ENCODE results near the gene MFSD2A.
"Not testable (repeated sequence)": the region's sequence is repeated elsewhere in the genome, so short reads cannot be mapped to it uniquely, and the experiment has no call there.

The MFSD2A gene

DNA sequence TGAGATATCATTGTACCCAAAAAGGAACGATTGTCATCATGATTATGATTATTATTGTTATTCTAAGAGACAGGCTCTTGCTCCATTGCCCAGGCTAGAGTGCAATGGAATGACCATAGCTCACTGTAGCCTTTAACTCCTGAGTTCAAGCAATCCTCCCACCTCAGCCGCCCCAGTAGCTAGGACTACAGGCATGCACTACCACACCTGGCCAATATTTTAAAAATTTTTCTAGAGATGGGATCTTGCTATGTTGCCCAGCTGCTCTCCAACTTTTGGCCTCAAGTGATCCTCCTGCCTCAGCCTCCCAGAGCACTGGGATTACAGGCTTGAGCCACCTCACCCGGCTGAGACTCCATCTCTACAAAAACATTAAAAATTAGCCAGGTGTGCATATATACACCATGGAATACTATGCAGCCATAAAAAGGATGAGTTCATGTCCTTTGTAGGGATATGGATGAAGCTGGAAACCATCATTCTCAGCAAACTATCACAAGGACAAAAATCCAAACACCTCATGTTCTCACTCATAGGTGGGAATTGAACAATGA lies 52.6 kb downstream of the MFSD2A start:
- not testable (repeated sequence) for DNase-seq

DNA sequence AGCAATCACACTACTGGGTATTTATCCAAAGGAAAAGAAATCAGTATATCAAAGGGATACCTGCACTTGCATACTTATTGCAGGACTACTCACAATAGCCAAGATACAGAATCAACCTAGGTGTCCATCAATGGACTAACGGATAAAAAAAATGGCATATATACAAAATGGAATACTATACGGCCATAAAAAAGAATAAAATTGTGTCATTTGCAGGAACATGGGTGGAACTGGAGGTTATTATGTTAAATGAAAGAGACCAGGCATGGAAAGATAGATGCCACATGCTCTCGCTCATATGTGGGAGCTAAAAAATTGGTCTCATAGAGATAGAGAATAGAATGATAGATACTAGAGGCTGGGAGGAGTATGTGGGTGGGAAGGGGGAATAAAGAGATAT lies 56.3 kb downstream of the MFSD2A start:
- no peak for DNase-seq

DNA sequence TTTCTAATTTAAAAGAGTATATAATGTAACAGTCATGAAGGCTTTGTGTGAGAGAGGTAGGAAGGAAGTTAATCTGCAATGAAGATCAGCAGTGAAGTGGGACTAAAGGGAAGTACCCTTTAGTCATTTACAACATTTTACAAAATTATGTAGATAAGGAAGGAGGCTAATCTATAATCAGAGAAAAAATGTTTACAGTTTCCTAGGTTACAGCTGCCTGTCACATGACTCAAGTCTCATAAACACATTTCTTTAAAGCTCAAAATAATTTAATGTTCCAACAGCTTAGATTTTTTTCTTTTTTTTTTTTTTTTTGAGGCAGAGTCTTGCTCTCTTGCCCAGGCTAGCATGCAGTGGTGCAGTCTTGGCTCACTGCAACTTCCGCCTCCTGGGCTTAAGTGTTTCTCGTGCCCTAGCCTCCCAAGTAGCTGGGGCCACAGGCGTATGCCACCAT lies 59.3 kb downstream of the MFSD2A start:
- peak in 1 of 2 donors; percentile 43 for DNase-seq

DNA sequence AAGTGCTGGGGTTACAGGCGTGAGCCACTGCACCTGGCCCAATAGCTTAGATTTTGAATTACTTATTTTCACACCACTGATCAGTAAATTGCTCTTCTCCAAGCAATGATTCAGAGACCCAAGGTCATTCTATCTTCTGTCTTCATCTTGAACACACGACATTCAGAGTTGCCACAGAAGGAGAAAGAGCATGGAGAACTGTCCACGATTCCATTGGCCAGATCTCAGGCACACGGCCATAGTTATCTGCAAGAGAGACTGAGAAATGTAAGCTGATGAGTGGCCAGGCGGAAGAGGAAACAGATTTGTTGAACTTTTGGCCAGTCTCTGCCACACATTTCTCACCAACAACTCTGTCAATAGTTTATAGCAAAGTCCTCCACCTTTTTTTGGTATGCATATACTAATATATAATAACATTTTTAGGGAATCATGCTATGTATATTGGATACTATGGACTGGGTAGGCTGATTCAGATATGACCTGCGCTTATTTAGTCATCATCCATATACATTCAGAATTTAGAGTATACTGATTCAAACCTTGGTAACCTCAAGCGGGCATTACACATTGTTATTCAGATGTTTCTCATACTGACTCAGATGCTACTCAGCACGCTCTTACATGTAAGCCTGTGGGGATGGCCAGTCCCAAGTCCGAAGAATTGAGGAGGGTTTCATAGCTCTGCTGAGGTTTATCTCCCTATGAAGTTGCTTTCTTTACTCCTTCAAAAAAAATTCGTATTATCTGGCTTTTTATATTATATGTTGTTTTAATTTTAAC lies 60.1 kb downstream of the MFSD2A start:
- DNase-seq: no peak

DNA sequence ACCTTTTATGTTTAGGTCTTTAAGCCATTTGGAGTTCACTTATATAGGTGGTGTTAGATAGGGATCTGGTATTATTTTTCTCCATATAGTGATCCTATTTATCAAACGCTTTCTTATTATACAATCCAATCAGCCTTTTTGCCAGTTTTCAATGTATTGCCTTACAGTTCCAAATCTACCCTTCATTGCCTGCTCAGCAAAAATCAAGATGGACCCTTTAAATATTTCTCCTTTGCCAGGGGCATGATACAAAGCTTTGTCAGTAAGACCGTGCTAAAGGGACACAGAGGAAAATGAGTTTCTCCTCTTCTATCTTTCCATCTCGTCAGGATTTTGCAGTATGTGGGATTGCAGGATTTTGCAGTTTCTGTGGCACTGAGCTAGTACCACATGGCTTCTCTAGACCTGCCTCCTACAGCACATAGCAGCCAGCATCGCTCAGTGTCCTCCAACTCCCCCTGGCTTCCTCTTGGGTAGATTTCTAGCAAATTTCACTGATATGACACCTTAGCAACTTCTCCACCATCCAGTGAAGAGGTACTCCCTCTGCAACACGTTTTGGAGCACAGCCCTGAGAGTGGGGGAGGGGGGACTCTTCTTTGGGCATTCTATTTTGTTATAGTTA lies 63.1 kb downstream of the MFSD2A start:
- no peak for DNase-seq

All from CD4-positive, alpha-beta T cell treated with Interleukin-1 beta for 1 hour (primary cell).